Cardiac septum (tissue), 1 donor: ENCODE results near the gene SYCP3. TPM values are rescaled to one million over a fixed set of nuclear protein-coding genes. Genes with fewer than 3 reads are reported as not detected.
"Not testable (repeated sequence)": the region's sequence is repeated elsewhere in the genome, so short reads cannot be mapped to it uniquely, and the experiment has no call there.

Source experiments
- DNase-seq: peaks from one replicate; pipeline ENCODE4 v3.0.0-alpha.2; 2020; ENCODE audit warnings: low spot score
- intact Hi-C: fragments of 100-400 bp; cut with DNase I; formaldehyde crosslinking; loops from one replicate; pipeline ENCODE4 v1.14.0; 2022
- total RNA-seq: library from RNA; stranded (reverse); fragmentation: NEBNext Ultra II Directional; extraction: Animal tissue kit (Norgen Biotek cat#: 25700); gene quantifications from one replicate; pipeline ENCODE4 v1.2.1, GENCODE V29; 2021
- donor health status: DM: no; HTN: no; CAD: no.

The SYCP3 gene
- total RNA-seq, 1 donor from 2014 or later, result not detected

GRCh38 chr12:101763246-101763931 lies 24.1 kb upstream of the SYCP3 start:
- intact Hi-C loops, result loop anchor here (10.0 kb wide), 2 partner anchors 199 to 349 kb away; no protein-coding TSS in a partner anchor
- no peak for DNase-seq

GRCh38 chr12:101761781-101762180 lies 22.5 kb upstream of the SYCP3 start:
- intact Hi-C loops, result loop anchor here (10.0 kb wide), 2 partner anchors 197 to 347 kb away; no protein-coding TSS in a partner anchor
- DNase-seq, result no peak

- intact Hi-C loops, result loop anchor here (10.0 kb wide), 2 partner anchors 197 to 347 kb away; no protein-coding TSS in a partner anchor
- no peak for DNase-seq
Measured at GRCh38 chr12:101761350-101761749, 22.1 kb upstream of the SYCP3 start.

- no peak for DNase-seq
- intact Hi-C loops, result loop anchor here (10.0 kb wide), 2 partner anchors 195 to 345 kb away; no protein-coding TSS in a partner anchor
Measured at GRCh38 chr12:101759396-101760047, 20.3 kb upstream of the SYCP3 start.

- intact Hi-C loops, result no loop called here
Measured at GRCh38 chr12:101750152-101750551, 10.9 kb upstream of the SYCP3 start.

GRCh38 chr12:101749657-101750056 lies 10.4 kb upstream of the SYCP3 start:
- DNase-seq, result no peak
- intact Hi-C loops, result no loop called here

More at GRCh38 chr12:101750152-101750551, 10.9 kb upstream of the SYCP3 start:
- no peak for DNase-seq

GRCh38 chr12:101748907-101749306 lies 9.6 kb upstream of the SYCP3 start:
- intact Hi-C loops, result no loop called here
- DNase-seq, result no peak

GRCh38 chr12:101747697-101748096 lies 8.4 kb upstream of the SYCP3 start:
- DNase-seq, result no peak
- intact Hi-C loops, result no loop called here

GRCh38 chr12:101746661-101747060 lies 7.4 kb upstream of the SYCP3 start:
- intact Hi-C loops, result no loop called here
- no peak for DNase-seq

- DNase-seq, result no peak
- intact Hi-C loops, result no loop called here
Measured at GRCh38 chr12:101746196-101746595, 6.9 kb upstream of the SYCP3 start.

GRCh38 chr12:101745481-101745880 lies 6.2 kb upstream of the SYCP3 start:
- DNase-seq, result no peak
- intact Hi-C loops, result no loop called here

GRCh38 chr12:101743724-101744472 lies 4.6 kb upstream of the SYCP3 start:
- no peak for DNase-seq

GRCh38 chr12:101743242-101743641 lies 4.0 kb upstream of the SYCP3 start:
- no peak for DNase-seq
- intact Hi-C loops, result no loop called here

More at GRCh38 chr12:101743724-101744472, 4.6 kb upstream of the SYCP3 start:
- intact Hi-C loops, result no loop called here

- intact Hi-C loops, result no loop called here
Measured at GRCh38 chr12:101740980-101741379, 1.7 kb upstream of the SYCP3 start.

GRCh38 chr12:101740566-101740965 lies 1.3 kb upstream of the SYCP3 start:
- intact Hi-C loops, result no loop called here
- DNase-seq, result no peak

More at GRCh38 chr12:101740980-101741379, 1.7 kb upstream of the SYCP3 start:
- no peak for DNase-seq

GRCh38 chr12:101737476-101737875 lies 1.8 kb downstream of the SYCP3 start:
- intact Hi-C loops, result no loop called here
- DNase-seq, result no peak

- DNase-seq, intact Hi-C loops: not testable (repeated sequence)
Measured at GRCh38 chr12:101734482-101734881, 4.8 kb downstream of the SYCP3 start.

- intact Hi-C loops, result no loop called here
- DNase-seq, result no peak
Measured at GRCh38 chr12:101733166-101733565, 6.1 kb downstream of the SYCP3 start.

- no peak for DNase-seq
- intact Hi-C loops, result no loop called here
Measured at GRCh38 chr12:101732318-101732717, 6.9 kb downstream of the SYCP3 start.

GRCh38 chr12:101729842-101730241 lies 9.4 kb downstream of the SYCP3 start:
- DNase-seq, result no peak
- intact Hi-C loops, result no loop called here
